Astrocyte of the spinal cord (primary cell): ENCODE data around the gene PCSK6.

Source experiments
- DNase-seq: peaks from one replicate; pipeline ENCODE4 v3.0.0; 2011; ENCODE audit warnings: low read depth, low spot score
- H3K4me3 ChIP-seq: 2 replicates; pipeline ENCODE4 v1.5.1; 2011; ENCODE audit warnings: low read depth, mild to moderate bottlenecking, low read length, moderate library complexity
- CTCF ChIP-seq: IDR thresholded peaks from 2 replicates; pipeline ENCODE4 v1.5.1; 2012; ENCODE audit warnings: low read depth, mild to moderate bottlenecking, low read length, inconsistent platforms
- in situ Hi-C: cut with HindIII; loops from 2 replicates; pipeline ENCODE4 v1.10.0; 2017; ENCODE audit warnings: low sequenced_read_pairs

PCSK6 gene

DNA sequence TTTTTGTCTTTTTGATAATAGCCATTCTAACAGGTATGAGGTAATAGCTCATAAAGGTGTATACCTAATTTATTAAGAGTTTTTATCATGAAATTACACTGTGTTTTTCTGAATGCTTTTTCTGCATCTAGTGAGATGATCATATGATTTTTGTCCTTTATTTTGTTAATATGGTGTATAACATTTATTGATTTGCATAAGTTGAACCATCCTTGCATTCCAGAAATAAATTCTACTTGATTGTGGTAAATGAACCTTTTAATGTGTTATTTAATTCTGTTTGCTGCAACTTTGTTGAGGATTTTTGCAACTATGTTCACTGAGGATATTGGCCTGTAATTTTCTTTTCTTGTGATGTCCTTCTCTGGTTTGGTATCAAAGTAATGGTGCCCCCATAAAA, 28.0 kb upstream of the PCSK6 start:
- in situ Hi-C loops = no loop called here
- TF ChIP-seq CTCF = no peak
- no peak overlapping the region for H3K4me3 ChIP-seq
- DNase-seq = peak; percentile 5

DNA sequence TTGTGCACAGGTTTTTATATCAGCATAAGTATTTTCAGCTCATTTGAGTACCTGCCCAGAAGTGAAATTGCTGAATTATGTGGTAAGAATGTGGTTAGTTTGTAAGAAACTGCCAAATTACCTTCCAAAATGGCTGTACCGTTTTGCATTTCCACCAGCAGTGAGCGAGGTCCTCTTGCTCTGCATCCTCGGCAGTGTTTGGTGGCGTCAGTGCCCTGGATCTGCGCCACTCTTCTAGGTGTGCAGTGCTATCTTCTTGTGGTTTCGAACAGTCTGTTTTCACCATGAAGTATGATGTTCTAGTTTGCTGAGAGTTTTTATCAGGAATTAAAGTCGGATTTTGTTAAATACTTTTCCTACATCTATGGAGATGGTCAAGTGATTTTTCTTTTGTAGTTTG, 24.8 kb upstream of the PCSK6 start:
- TF ChIP-seq CTCF = no peak
- in situ Hi-C loops = no loop called here
- H3K4me3 ChIP-seq = no peak overlapping the region
- DNase-seq = no peak

DNA sequence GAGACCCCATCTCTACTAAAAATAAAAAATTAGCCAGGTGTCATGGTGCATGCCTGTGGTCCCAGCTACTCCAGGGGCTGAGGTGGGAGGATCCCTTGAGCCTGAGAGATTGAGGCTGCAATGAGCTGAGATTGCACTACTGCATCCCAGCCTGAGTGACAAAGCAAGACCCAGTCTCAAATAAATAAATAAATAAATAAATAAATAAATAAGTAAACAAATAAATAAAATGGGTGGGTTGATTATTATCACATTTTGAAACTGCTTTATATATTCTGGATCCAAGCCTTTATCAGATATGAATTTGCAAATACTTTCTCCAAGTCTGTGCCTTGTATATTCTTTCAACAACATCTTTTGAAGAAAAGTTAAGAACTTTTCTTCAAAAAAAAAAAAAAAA, 22.2 kb upstream of the PCSK6 start:
- H3K4me3 ChIP-seq = no peak overlapping the region
- in situ Hi-C loops = no loop called here
- DNase-seq = no peak
- no peak for TF ChIP-seq CTCF

GRCh38 chr15:101510212-101511197, 21.0 kb upstream of the PCSK6 start:
- in situ Hi-C loops = no loop called here
- DNase-seq = no peak
- no peak overlapping the region for H3K4me3 ChIP-seq
- TF ChIP-seq CTCF = no peak

DNA sequence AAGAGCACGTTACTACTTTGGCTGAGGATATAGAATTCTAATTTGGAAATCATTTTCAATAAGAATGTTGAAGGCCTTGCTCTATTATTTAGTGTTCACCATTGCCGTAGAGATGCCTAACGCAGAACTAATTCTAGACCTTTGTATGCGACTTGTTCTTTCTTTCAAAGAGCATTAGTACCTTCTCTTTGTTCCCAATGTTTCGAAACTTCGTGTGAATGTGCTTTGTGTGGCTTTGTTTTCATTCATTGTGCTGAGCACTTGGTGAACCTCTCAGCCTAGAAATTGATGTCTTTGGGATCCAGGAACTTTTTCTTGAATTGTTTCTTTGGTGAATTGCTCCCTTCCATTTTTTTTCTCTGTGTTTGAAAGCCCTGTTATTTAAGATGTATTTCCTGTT, 19.8 kb upstream of the PCSK6 start:
- no peak for TF ChIP-seq CTCF
- in situ Hi-C loops = no loop called here
- no peak for DNase-seq
- no peak overlapping the region for H3K4me3 ChIP-seq

DNA sequence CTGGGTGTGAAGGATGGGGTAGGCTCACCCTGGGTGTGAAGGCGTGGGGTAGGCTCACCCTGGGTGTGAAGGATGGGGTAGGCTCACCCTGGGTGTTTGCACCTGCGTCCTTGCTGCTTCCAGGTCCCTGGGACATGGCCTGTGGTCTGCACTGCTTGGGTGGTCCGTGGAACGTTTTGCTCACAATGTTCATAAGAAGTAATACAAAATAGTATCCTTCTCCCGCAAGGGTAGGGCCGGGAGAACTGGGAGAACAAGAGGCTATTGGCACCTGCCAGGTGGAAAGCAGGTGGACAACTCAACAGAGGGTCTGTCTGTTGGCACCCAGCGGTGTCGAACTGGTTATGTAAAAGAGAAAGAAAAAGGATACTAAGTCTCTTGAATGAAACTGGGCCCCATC, 17.0 kb upstream of the PCSK6 start:
- in situ Hi-C loops = no loop called here
- DNase-seq = no peak
- no peak for TF ChIP-seq CTCF
- H3K4me3 ChIP-seq = no peak overlapping the region
